Upper lobe of left lung (tissue), 6 donors: Measurements from ENCODE around the gene RUNDC1. TPM values are rescaled to one million over a fixed set of nuclear protein-coding genes. Genes with fewer than 3 reads are reported as not detected.

Experiments used
- ATAC-seq, 2 donors: fragments of 200-7000 bp; cut with Tn5 transposase; one replicate each; pipeline ENCODE4 v1.9.1; 2022; ENCODE audit warnings: mild to moderate bottlenecking in 2 of 2, moderate library complexity in 2 of 2; ENCODE audit not compliant: low FRiP score in 2 of 2
- DNase-seq, 2 donors: peaks; one replicate each; pipeline ENCODE4 v3.0.0-alpha.2; 2019 to 2020
- H3K27ac ChIP-seq, 4 donors: fragments of 200-600 bp; sonication (generic); one replicate each; pipeline ENCODE4 v1.5.1; 2016 to 2019
- H3K27me3 ChIP-seq, 4 donors: fragments of 200-600 bp; sonication (generic); one replicate each; pipeline ENCODE4 v1.5.1; 2017 to 2019
- H3K36me3 ChIP-seq, 4 donors: fragments of 200-600 bp; sonication (generic); one replicate each; pipeline ENCODE4 v1.5.1; 2016 to 2019
- H3K4me1 ChIP-seq, 4 donors: fragments of 200-600 bp; sonication (generic); one replicate each; pipeline ENCODE4 v1.5.1; 2018 to 2019
- H3K4me3 ChIP-seq, 4 donors: fragments of 200-600 bp; sonication (generic); one replicate each; pipeline ENCODE4 v1.5.1; 2017 to 2019; ENCODE audit warnings: mild to moderate bottlenecking in 2 of 4, moderate library complexity in 1 of 4
- H3K9me3 ChIP-seq, 4 donors: fragments of 200-600 bp; sonication (generic); one replicate each; pipeline ENCODE4 v1.5.1; 2018 to 2019
- EP300 ChIP-seq, 4 donors: sonication (generic); formaldehyde crosslinking; IDR thresholded peaks; one replicate each; pipeline ENCODE4 v1.5.1; 2017; ENCODE audit warnings: antibody characterized with exemption in 4 of 4, control low read depth in 2 of 4
- POLR2A ChIP-seq, 4 donors: fragments of 450-650 bp; IDR thresholded peaks; one replicate each; pipeline ENCODE4 v1.5.1; 2016 to 2017; ENCODE audit warnings: antibody characterized with exemption in 4 of 4, mild to moderate bottlenecking in 2 of 4
- POLR2AphosphoS5 ChIP-seq, 2 donors: sonication (generic); formaldehyde crosslinking; IDR thresholded peaks; one replicate each; pipeline ENCODE4 v1.5.1; 2017; ENCODE audit warnings: antibody characterized with exemption in 2 of 2
- WGBS, 2 donors: methylation state at CpG; one replicate each; pipeline ENCODE4 v1.1.5; 2017 to 2018; 5-methylcytosine and 5-hydroxymethylcytosine counted together
- total RNA-seq, 6 donors: library from RNA; depleted of rRNA in 4 of 6; stranded (reverse); fragments of >200 nt in 4 of 6; gene quantifications; one replicate each; pipeline versions ENCODE4 v1.1.0 to v1.2.1, GENCODE V29; 2016 to 2021
- TF ChIP-seq, protein P1 (sequence below), 6 experiments: fragments of 450-650 bp in 4 of 6; fragments of 200-600 bp in 2 of 6; sonication (generic) in 2 of 6; IDR thresholded peaks; one replicate each; pipeline ENCODE4 v1.5.1; 2016 to 2019; ENCODE audit warnings: antibody characterized with exemption in 6 of 6
- donor health status: DM: no; HTN: no; CAD: no; lungs with moderate emphysema.
- donor health status: DM: no; HTN: yes; CAD: no; lungs with severe emphysema.

RUNDC1 gene
- total RNA-seq, 6 donors from 2014 or later, result 13.6 to 26.2 (median 17.5) TPM

DNA sequence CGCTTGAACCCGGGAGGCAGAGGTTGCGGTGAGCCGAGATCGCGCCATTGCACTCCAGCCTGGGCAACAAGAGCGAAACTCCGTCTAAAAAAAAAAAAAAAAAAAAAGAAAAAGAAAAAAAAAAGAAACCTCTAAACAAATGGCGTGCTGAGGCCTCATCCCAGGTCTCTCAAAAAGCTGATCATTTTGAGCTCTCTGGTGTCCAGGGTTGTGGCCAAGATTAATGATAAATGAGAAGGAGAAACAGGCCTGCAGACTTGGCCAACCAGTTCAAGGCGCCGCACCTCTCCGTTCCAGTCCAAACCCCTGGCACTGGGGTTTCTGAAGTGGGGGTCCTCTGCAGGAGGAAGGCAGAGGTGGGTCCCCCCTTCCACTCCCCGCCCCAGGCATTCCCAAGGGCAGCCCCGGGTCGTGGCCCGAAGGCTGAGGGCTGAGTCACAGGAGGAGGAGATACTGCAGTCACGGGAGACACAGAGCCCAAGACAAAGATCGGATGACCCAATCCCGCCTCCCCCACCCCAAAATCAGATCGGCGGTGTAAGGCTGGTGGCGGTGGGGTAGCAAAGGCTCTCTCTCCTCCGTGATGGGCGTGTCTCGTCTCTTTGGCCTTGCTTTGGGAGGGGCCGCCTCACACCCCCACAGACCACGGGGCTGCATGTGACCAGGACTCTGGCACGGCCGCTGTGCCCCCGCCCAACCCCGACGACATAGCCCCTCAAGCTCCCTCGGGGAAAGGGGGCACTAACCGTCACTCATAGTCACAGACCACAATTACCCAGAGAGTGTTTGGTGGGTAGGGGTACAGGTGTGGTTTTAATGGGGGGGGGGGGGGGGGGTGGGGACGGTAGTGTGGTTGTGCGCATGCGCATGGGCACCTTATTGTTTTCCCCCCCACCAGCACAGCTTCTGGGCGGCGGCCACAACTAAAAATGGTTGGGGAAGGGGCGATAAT, 40.7 kb downstream of the RUNDC1 start:
- TF ChIP-seq, protein P1, sequence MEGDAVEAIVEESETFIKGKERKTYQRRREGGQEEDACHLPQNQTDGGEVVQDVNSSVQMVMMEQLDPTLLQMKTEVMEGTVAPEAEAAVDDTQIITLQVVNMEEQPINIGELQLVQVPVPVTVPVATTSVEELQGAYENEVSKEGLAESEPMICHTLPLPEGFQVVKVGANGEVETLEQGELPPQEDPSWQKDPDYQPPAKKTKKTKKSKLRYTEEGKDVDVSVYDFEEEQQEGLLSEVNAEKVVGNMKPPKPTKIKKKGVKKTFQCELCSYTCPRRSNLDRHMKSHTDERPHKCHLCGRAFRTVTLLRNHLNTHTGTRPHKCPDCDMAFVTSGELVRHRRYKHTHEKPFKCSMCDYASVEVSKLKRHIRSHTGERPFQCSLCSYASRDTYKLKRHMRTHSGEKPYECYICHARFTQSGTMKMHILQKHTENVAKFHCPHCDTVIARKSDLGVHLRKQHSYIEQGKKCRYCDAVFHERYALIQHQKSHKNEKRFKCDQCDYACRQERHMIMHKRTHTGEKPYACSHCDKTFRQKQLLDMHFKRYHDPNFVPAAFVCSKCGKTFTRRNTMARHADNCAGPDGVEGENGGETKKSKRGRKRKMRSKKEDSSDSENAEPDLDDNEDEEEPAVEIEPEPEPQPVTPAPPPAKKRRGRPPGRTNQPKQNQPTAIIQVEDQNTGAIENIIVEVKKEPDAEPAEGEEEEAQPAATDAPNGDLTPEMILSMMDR (IDR thresholded peaks at IDR 0.05), result no peak
- peak; percentile 37 to 58 for TF ChIP-seq POLR2AphosphoS5 (IDR thresholded peaks at IDR 0.05)
- peak in 1 of 4 donors; percentile 30 for TF ChIP-seq POLR2A (IDR thresholded peaks at IDR 0.05)
- DNase-seq (peak; percentile 81 to 90), ATAC-seq (peak; percentile 56 to 58)
- Histone ChIP-seq H3K9me3 (no peaks in the 10 kb centered on the region), H3K27me3 (no peaks in the 10 kb centered on the region), H3K27ac (peak overlapping the region; percentile 77 to 97 (median 88)), H3K4me3 (peak overlapping the region; percentile 89 to 100 (median 99)), H3K36me3 (peaks cover 0 to 28% (median 12%) of the 10 kb centered on the region in 4 donors), H3K4me1 (peaks cover 45 to 72% (median 55%) of the 10 kb centered on the region in 4 donors)
- WGBS, 2 donors, result 31 to 51% methylated on average over 14 to 28 of the region's 40 CpGs

DNA sequence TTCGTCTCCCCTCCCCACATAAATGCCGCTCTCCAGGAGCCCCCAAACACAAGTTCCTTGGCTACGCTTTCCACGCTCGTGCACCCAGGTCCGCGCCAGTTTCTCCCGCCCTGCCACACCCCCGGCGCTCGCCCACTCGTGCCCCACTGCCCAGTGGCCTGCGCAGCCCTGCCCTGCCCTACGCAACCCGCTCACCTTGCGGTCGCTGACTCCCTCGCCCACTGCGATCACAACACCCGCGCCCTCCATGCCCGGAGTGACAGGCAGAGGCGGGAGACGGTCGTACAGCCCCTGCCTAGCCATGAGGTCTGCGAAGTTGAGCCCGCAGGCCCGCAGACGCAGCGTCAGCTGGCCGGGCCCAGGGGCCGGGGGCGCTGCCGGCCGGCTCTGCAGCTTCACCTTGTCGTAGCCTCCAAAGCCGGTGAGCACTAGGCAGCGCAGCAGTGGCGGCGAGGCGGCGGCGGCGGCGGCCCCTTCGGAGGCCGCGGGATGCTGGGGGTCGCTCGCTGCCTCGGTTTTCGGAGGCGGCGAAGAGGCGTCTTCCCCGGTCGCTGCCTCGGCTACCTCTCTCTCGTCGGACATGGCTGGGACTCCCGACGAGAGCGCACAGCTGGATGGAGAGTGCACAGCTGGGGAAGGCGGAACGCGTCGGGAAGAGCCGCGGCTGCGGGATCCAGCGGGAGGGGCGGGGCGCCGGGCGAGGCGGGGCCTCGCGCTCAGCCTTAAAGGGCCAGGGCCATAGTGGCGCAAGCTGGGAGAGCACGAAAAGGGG, 41.6 kb downstream of the RUNDC1 start, which contains the start of gene VAT1:
VAT1 (minus strand) TSS at position 645 of the 772 bp plus-strand sequence; CDS start at position 582, 63 bp downstream.
- 0 to 1% methylated on average over 7 to 55 of the region's 80 CpGs for WGBS, 2 donors
- TF ChIP-seq, protein P1 (IDR thresholded peaks at IDR 0.05), result peak in 1 of 6 experiments; percentile 5
- peak; percentile 60 to 85 for TF ChIP-seq POLR2AphosphoS5 (IDR thresholded peaks at IDR 0.05)
- TF ChIP-seq POLR2A (IDR thresholded peaks at IDR 0.05), result peak in 2 of 4 donors; percentile 46 to 68
- no peak for TF ChIP-seq EP300 (IDR thresholded peaks at IDR 0.05)
- H3K27ac ChIP-seq, result peak within 1 kb of the TSS; percentile 77 to 97 (median 88)
- H3K4me1 ChIP-seq, result peaks cover 36 to 64% (median 49%) of the 10 kb centered on the region in 4 donors
- peak within 1 kb of the TSS; percentile 89 to 100 (median 99) for H3K4me3 ChIP-seq
- no peaks in the 10 kb centered on the region for H3K27me3 ChIP-seq
- ATAC-seq (peak; percentile 83 to 89), DNase-seq (peak; percentile 85 to 97)
- peaks cover 0 to 20% (median 5%) of the 10 kb centered on the region in 4 donors for H3K36me3 ChIP-seq
- H3K9me3 ChIP-seq, result no peaks in the 10 kb centered on the region

GRCh38 chr17:43024407-43025289, 44.3 kb downstream of the RUNDC1 start, which contains the start of gene RND2:
Gene RND2 (plus strand): TSS chr17:43025231. CDS start chr17:43025348, 117 bp downstream.
- peak within 1 kb of the TSS; percentile 12 to 64 (median 58) for H3K4me3 ChIP-seq
- no peaks in the 10 kb centered on the region for H3K9me3 ChIP-seq
- DNase-seq, result peak; percentile 93
- ATAC-seq, result peak; percentile 82 to 84
- peaks cover 16 to 45% (median 29%) of the 10 kb centered on the region in 4 donors for H3K4me1 ChIP-seq
- WGBS, 2 donors, result 0 to 2% methylated on average over 16 to 40 of the region's 61 CpGs
- no peaks in the 10 kb centered on the region for H3K36me3 ChIP-seq
- H3K27me3 ChIP-seq, result no peaks in the 10 kb centered on the region
- H3K27ac ChIP-seq, result peak within 1 kb of the TSS; percentile 47 to 80 (median 68)
- no peak for TF ChIP-seq EP300 (IDR thresholded peaks at IDR 0.05)
- peak in 3 of 4 donors; percentile 21 to 44 (median 23) for TF ChIP-seq POLR2A (IDR thresholded peaks at IDR 0.05)
- TF ChIP-seq POLR2AphosphoS5 (IDR thresholded peaks at IDR 0.05), result peak in 1 of 2 donors; percentile 64
- TF ChIP-seq, protein P1 (IDR thresholded peaks at IDR 0.05), result peak; percentile 55 to 85 (median 78)

- Histone ChIP-seq H3K27me3 (no peaks in the 10 kb centered on the region), H3K36me3 (no peaks in the 10 kb centered on the region), H3K9me3 (no peaks in the 10 kb centered on the region), H3K27ac (peak overlapping the region in 1 of 4 donors; percentile 51), H3K4me1 (peaks cover 10 to 39% (median 23%) of the 10 kb centered on the region in 4 donors), H3K4me3 (peak overlapping the region in 3 of 4 donors; percentile 54 to 64 (median 63))
- no peak for ATAC-seq
- no peak for DNase-seq
- TF ChIP-seq, protein P1 (IDR thresholded peaks at IDR 0.05), result no peak
- TF ChIP-seq EP300 (IDR thresholded peaks at IDR 0.05) (no peak), POLR2AphosphoS5 (IDR thresholded peaks at IDR 0.05) (no peak), POLR2A (IDR thresholded peaks at IDR 0.05) (no peak)
- WGBS, 2 donors, result 9 to 18% methylated on average over 13 to 24 of the region's 27 CpGs
These were observed 44.9 kb downstream of the RUNDC1 start for GRCh38 chr17:43025290-43025657.
